ENCODE results near the gene C5AR1. TPM values are rescaled to one million over a fixed set of nuclear protein-coding genes. Genes with fewer than 3 reads are reported as not detected.
"Not testable (repeated sequence)": the region's sequence is repeated elsewhere in the genome, so short reads cannot be mapped to it uniquely, and the experiment has no call there.

The C5AR1 gene
- total RNA-seq, 2 experiments from 2014 or later: 0.48 TPM; not detected in 1

DNA sequence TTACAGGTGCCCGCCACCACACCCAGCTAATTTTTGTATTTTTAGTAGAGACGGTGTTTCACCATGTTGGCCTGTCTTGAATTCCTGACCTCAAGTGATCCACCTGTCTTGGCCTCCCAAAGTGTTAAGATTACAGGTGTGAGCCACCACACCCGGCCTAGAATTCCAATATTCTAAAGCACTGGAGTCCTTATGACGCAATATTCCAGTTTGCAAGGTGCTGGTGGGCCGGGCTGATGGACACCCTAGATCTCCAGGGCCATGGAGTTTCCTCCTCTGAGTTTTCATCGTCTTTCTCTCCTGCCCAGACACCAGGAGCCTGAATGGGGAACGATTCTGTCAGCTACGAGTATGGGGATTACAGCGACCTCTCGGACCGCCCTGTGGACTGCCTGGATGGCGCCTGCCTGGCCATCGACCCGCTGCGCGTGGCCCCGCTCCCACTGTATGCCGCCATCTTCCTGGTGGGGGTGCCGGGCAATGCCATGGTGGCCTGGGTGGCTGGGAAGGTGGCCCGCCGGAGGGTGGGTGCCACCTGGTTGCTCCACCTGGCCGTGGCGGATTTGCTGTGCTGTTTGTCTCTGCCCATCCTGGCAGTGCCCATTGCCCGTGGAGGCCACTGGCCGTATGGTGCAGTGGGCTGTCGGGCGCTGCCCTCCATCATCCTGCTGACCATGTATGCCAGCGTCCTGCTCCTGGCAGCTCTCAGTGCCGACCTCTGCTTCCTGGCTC, 31.0 kb downstream of the C5AR1 start:
- no peak for DNase-seq
- H3K27ac Mint-ChIP-seq: no peak overlapping the region
- POLR2A ChIA-PET: no interaction called here
- intact Hi-C loops (cut with micrococcal nuclease): no loop called here
- no peak overlapping the region for H3K4me3 Mint-ChIP-seq
- CTCF ChIA-PET: interaction anchor here (0.9 kb wide), 1 partner anchor 8 kb away, joined by 4 read pairs; no protein-coding TSS in a partner anchor
- peaks cover 10% of the 10 kb centered on the region for H3K4me1 Mint-ChIP-seq (ENCODE audit: low read depth)
- no peaks in the 10 kb centered on the region for H3K27me3 Mint-ChIP-seq
- H3K9me3 Mint-ChIP-seq: no peaks in the 10 kb centered on the region
- no peaks in the 10 kb centered on the region for H3K36me3 Mint-ChIP-seq

GRCh38 chr19:47341734-47342133, 32.1 kb downstream of the C5AR1 start:
- DNase-seq: no peak
- no peak overlapping the region for H3K4me3 Mint-ChIP-seq
- ChIA-PET CTCF (interaction anchor here (0.6 kb wide), 1 partner anchor 36 kb away, joined by 3 read pairs; no protein-coding TSS in a partner anchor), POLR2A (no interaction called here)
- no peak overlapping the region for H3K27ac Mint-ChIP-seq
- no peaks in the 10 kb centered on the region for H3K27me3 Mint-ChIP-seq
- H3K4me1 Mint-ChIP-seq (ENCODE audit: low read depth): peaks cover 3% of the 10 kb centered on the region
- H3K9me3 Mint-ChIP-seq: no peaks in the 10 kb centered on the region
- intact Hi-C loops (cut with micrococcal nuclease): no loop called here
- H3K36me3 Mint-ChIP-seq: no peaks in the 10 kb centered on the region

GRCh38 chr19:47343194-47343802, 33.6 kb downstream of the C5AR1 start:
- H3K4me3 Mint-ChIP-seq: no peak overlapping the region
- H3K27ac Mint-ChIP-seq: no peak overlapping the region
- no peaks in the 10 kb centered on the region for H3K9me3 Mint-ChIP-seq
- H3K36me3 Mint-ChIP-seq: no peaks in the 10 kb centered on the region
- H3K27me3 Mint-ChIP-seq: no peaks in the 10 kb centered on the region
- POLR2A ChIA-PET: no interaction called here
- DNase-seq: no peak
- intact Hi-C loops (cut with micrococcal nuclease): no loop called here
- CTCF ChIA-PET: interaction anchor here (1.5 to 2.2 kb wide), 2 partner anchors 47 to 48 kb away, joined by 4 to 7 read pairs; no protein-coding TSS in a partner anchor
- peaks cover under 1% of the 10 kb centered on the region for H3K4me1 Mint-ChIP-seq (ENCODE audit: low read depth)

GRCh38 chr19:47344425-47344824, 34.8 kb downstream of the C5AR1 start:
- no peak for DNase-seq
- H3K36me3 Mint-ChIP-seq: peaks cover 3% of the 10 kb centered on the region
- no peaks in the 10 kb centered on the region for H3K27me3 Mint-ChIP-seq
- H3K4me1 Mint-ChIP-seq (ENCODE audit: low read depth): peaks cover 8% of the 10 kb centered on the region
- H3K9me3 Mint-ChIP-seq: no peaks in the 10 kb centered on the region
- no peak overlapping the region for H3K27ac Mint-ChIP-seq
- intact Hi-C loops (cut with micrococcal nuclease): no loop called here
- POLR2A ChIA-PET: no interaction called here
- CTCF ChIA-PET: interaction anchor here (1.5 to 2.2 kb wide), 2 partner anchors 47 to 49 kb away, joined by 4 to 7 read pairs; no protein-coding TSS in a partner anchor
- H3K4me3 Mint-ChIP-seq: no peak overlapping the region

DNA sequence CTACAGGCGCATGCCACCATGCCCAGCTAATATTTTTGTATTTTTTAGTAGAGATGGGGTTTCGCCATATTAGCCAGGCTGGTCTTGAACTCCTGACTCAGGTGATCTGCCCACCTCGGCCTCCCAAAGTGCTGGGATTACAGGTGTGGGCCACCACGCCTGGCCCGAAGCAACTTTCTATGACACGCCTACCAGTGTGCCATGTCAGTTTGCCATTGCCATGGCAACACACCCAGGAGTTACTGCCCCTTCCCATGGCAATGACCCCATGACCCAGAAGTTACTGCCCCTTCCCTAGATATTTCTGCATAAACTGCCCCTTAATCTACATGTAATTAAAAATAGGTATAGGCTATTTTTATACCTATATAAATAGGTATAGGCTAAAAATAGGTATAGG, 36.4 kb downstream of the C5AR1 start:
- H3K9me3 Mint-ChIP-seq; H3K4me3 Mint-ChIP-seq; H3K36me3 Mint-ChIP-seq; DNase-seq; intact Hi-C loops (cut with micrococcal nuclease); H3K27me3 Mint-ChIP-seq; H3K27ac Mint-ChIP-seq; POLR2A ChIA-PET: not testable (repeated sequence)
- peaks cover 21% of the 10 kb centered on the region for H3K4me1 Mint-ChIP-seq (ENCODE audit: low read depth)
- CTCF ChIA-PET: interaction anchor here (1.4 kb wide), 1 partner anchor 41 kb away, joined by 4 read pairs; no protein-coding TSS in a partner anchor

DNA sequence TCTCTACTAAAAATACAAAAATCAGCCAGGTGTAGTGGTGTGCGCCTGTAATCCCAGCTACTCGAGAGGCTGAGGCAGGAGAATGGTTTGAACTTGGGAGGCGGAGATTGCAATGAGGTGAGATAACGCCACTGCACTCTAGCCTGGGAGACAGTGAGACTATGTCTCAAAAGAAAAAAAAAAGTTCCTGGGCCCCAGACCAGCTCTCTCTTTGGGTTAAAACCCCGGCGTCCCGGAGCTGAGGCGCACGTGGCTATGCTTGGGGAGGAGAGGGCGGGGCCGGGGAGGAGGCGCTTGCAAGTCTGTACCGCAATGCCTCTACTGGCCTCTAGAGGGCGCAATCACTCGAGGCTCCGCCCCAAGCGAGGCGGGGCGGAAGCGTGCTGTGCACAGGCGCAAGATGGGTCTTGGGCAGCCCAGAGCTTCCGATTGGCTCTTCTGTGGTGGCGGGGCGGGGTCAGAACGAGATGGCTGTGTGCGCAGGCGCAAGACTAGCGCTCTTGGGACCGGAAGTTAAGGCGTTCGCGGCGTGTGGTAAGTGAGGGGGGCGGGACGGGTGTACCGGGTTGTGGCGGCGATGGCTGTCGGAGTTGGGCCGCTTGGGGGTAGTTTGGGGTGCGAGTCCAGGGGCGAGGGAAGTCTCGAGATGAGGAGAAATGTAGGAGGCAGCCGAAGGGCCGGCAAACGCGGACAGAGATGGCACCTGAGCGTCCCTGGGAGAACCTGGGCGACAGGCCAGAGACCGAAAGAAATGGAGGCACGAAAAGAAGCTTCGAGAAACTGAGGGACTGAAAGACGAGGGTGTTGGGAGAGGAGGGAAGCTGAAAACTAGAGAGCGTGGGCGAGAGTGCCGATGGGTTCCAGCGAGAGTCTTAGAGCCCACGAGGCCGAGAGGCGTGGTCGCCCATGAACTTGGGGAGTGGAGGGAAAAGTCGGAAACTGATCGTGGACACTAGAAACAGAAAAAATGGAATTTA, 39.4 kb downstream of the C5AR1 start, which contains the start of gene DHX34:
Gene DHX34, plus strand, starts transcription at position 497 of the 977 bp plus-strand sequence. CDS start 3,716 bp downstream, outside the sequence.
- H3K9me3 Mint-ChIP-seq: no peaks in the 10 kb centered on the region
- CTCF ChIA-PET: interaction anchor here (0.6 to 4.6 kb wide), 47 partner anchors 9 to 985 kb away, joined by 3 to 26 read pairs (median 4); partner anchors contain the start of genes CCDC9, INAFM1, KPTN and NAPA
- intact Hi-C loops (cut with micrococcal nuclease): loop anchor here (1.0 kb wide), 1 partner anchor 75 kb away; the partner anchor contains the start of gene INAFM1
- peak within 1 kb of the TSS; percentile 97 for H3K4me3 Mint-ChIP-seq
- H3K4me1 Mint-ChIP-seq (ENCODE audit: low read depth): peaks cover 43% of the 10 kb centered on the region
- H3K36me3 Mint-ChIP-seq: peaks cover 21% of the 10 kb centered on the region
- POLR2A ChIA-PET: interaction anchor here (0.6 to 2.2 kb wide), 8 partner anchors 13 to 123 kb away, joined by 3 to 9 read pairs (median 3); no protein-coding TSS in a partner anchor
- H3K27ac Mint-ChIP-seq: peak within 1 kb of the TSS; percentile 89
- peak; percentile 100 for DNase-seq
- H3K27me3 Mint-ChIP-seq: no peaks in the 10 kb centered on the region

GRCh38 chr19:47350630-47351029, 41.0 kb downstream of the C5AR1 start:
- Mint-ChIP-seq H3K9me3 (no peaks in the 10 kb centered on the region), H3K4me3 (peak overlapping the region; percentile 31), H3K27me3 (no peaks in the 10 kb centered on the region), H3K27ac (peak overlapping the region; percentile 73), H3K36me3 (peaks cover 29% of the 10 kb centered on the region), H3K4me1 (ENCODE audit: low read depth) (peaks cover 46% of the 10 kb centered on the region)
- ChIA-PET CTCF (interaction anchor here (1.4 to 4.6 kb wide), 6 partner anchors 16 to 173 kb away, joined by 4 to 26 read pairs (median 13); partner anchors contain the start of gene NAPA), POLR2A (interaction anchor here (0.6 to 2.2 kb wide), 3 partner anchors 34 to 1474 kb away, joined by 3 to 9 read pairs (median 5); no protein-coding TSS in a partner anchor)
- intact Hi-C loops (cut with micrococcal nuclease): no loop called here
- no peak for DNase-seq

- POLR2A ChIA-PET: no interaction called here
- Mint-ChIP-seq H3K27me3 (no peaks in the 10 kb centered on the region), H3K27ac (no peak overlapping the region)
These were observed 41.9 kb downstream of the C5AR1 start for GRCh38 chr19:47351548-47351947.

DNA sequence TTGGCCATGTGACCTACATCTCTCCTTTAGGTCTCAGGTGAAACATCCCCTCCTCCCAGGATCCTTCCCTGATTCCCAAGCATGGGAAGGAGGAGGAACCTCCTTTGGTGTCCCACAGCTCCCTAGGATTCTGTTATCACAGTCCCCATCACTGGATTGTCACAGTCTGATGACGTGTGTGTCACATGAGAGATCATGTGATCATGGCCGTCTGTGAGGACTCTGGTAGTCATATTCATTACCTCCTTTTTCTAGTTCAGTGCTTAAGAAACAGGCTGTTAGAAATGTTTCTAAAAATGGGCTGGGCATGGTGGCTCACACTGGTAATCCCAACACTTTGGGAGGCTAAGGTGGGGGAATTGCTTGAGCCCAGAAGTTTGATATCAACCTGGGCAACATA, 42.4 kb downstream of the C5AR1 start:
- ChIA-PET POLR2A (no interaction called here), CTCF (interaction anchor here (0.8 to 4.6 kb wide), 3 partner anchors 39 to 132 kb away, joined by 3 to 25 read pairs (median 3); partner anchors contain the start of gene KPTN)
- no peak for DNase-seq
- Mint-ChIP-seq H3K4me3 (no peak overlapping the region), H3K4me1 (ENCODE audit: low read depth) (peaks cover 46% of the 10 kb centered on the region), H3K36me3 (peaks cover 44% of the 10 kb centered on the region), H3K27me3 (no peaks in the 10 kb centered on the region), H3K9me3 (no peaks in the 10 kb centered on the region), H3K27ac (no peak overlapping the region)
- intact Hi-C loops (cut with micrococcal nuclease): no loop called here

More at GRCh38 chr19:47351548-47351947, 41.9 kb downstream of the C5AR1 start:
- peaks cover 46% of the 10 kb centered on the region for H3K4me1 Mint-ChIP-seq (ENCODE audit: low read depth)
- intact Hi-C loops (cut with micrococcal nuclease): no loop called here
- CTCF ChIA-PET: interaction anchor here (0.8 to 4.6 kb wide), 2 partner anchors 40 to 55 kb away, joined by 3 to 25 read pairs; no protein-coding TSS in a partner anchor
- H3K9me3 Mint-ChIP-seq: no peaks in the 10 kb centered on the region
- DNase-seq: no peak
- H3K36me3 Mint-ChIP-seq: peaks cover 38% of the 10 kb centered on the region
- no peak overlapping the region for H3K4me3 Mint-ChIP-seq

- no peaks in the 10 kb centered on the region for H3K27me3 Mint-ChIP-seq
- H3K36me3 Mint-ChIP-seq: peaks cover 55% of the 10 kb centered on the region
- CTCF ChIA-PET: interaction anchor here (0.9 kb wide), 1 partner anchor 131 kb away, joined by 3 read pairs; the partner anchor contains the start of gene KPTN
- H3K9me3 Mint-ChIP-seq: no peaks in the 10 kb centered on the region
- peaks cover 46% of the 10 kb centered on the region for H3K4me1 Mint-ChIP-seq (ENCODE audit: low read depth)
- POLR2A ChIA-PET: no interaction called here
- no peak for DNase-seq
- intact Hi-C loops (cut with micrococcal nuclease): no loop called here
- no peak overlapping the region for H3K4me3 Mint-ChIP-seq
- no peak overlapping the region for H3K27ac Mint-ChIP-seq
These were observed 43.6 kb downstream of the C5AR1 start for GRCh38 chr19:47353307-47353712.

DNA sequence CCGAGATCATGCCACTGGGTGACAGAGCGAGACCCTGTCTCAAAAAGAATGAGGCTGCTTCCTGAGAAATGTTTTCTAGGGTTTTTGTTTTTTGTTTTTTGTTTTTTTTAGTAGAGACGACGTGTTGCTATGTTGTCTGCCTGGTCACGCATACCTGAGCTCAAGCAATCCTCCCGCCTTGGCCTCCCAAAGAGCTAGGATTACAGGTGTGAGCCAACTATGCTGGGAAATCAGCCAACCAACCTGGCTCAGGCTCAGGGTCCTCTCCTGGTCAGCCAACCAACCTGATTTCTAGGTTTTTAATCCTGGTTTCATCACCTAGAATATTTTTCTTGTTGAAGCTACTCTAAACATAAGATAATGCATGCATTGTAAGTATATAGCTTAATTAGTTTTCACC, 47.2 kb downstream of the C5AR1 start:
- Mint-ChIP-seq H3K27ac (no peak overlapping the region), H3K9me3 (no peaks in the 10 kb centered on the region), H3K4me3 (no peak overlapping the region), H3K36me3 (peaks cover 71% of the 10 kb centered on the region), H3K27me3 (no peaks in the 10 kb centered on the region), H3K4me1 (ENCODE audit: low read depth) (peaks cover 17% of the 10 kb centered on the region)
- CTCF ChIA-PET: interaction anchor here (0.6 to 2.3 kb wide), 4 partner anchors 8 to 107 kb away, joined by 3 to 12 read pairs (median 5); partner anchors contain the start of gene DHX34
- POLR2A ChIA-PET: no interaction called here
- DNase-seq: no peak
- intact Hi-C loops (cut with micrococcal nuclease): no loop called here

Measured in activated CD4-positive, alpha-beta memory T cell treated with anti-CD3 and anti-CD28 coated beads for 36 hours (primary cell).